ENCODE measurements around the gene TXNDC11. TPM values are rescaled to one million over a fixed set of nuclear protein-coding genes. Genes with fewer than 3 reads are reported as not detected.

Gene TXNDC11
- polyA plus RNA-seq, 1 donor (not counting 4 experiments of a cell fraction or from before 2014, with no cell fraction given): 35.9 TPM

DNA sequence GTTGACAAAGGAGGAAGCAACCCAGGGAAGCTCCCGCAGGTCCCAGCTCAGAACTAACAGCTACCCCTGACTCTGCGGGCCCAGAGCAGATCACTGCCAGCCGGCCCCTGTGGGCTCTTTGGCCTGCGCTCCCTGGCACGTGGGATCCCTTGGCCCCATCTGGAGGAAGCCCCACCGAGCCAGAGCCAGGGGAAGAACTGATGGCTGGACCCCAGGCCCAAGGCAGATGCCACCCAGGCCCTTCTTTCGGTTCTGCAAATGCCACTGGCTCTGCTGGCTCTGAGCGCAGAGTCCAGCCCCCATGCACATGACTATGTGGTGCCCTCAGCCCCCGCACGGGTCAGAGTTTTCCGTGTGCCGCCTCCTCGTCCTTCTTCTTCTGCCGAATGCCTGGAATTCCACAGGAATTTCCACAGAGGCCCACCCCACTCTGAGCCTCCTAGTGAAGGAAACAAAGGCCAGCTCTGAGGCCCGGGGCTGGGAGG is 110.2 kb downstream of the TXNDC11 start:
- H3K4me3 ChIP-seq (ENCODE audit: control insufficient read depth in 2 of 3, extremely low read depth in 1 of 3, insufficient read depth in 2 of 3, low read depth in 1 of 3, low read length in 3 of 3): no peak overlapping the region
- no peaks in the 10 kb centered on the region for H4K20me1 ChIP-seq (ENCODE audit: control insufficient read depth, extremely low read depth, insufficient read depth, low read length)
- no peak overlapping the region for H3K9ac ChIP-seq (ENCODE audit: control insufficient read depth, extremely low read depth, insufficient read depth, low read length)
- no peak overlapping the region for H3K4me2 ChIP-seq (ENCODE audit: control insufficient read depth, extremely low read depth, insufficient read depth, low read depth, low read length)
- peaks cover 25% of the 10 kb centered on the region for H3K4me1 ChIP-seq (ENCODE audit: control insufficient read depth, extremely low read depth, insufficient read depth, low read length)
- dilution Hi-C loops (cut with MboI; ENCODE audit: extremely low pct_ligation_motif_present, low sequenced_read_pairs): no loop called here
- no peaks in the 10 kb centered on the region for H3K79me2 ChIP-seq (ENCODE audit: control insufficient read depth, insufficient read depth, low read length)
- no peaks in the 10 kb centered on the region for H3K9me3 ChIP-seq (ENCODE audit: control insufficient read depth, low read depth, low read length)
- no peak overlapping the region for H2AFZ ChIP-seq (ENCODE audit: control insufficient read depth, low read length)
- H3K27me3 ChIP-seq (ENCODE audit: control insufficient read depth, extremely low read depth, insufficient read depth, low read length): no peaks in the 10 kb centered on the region
- H3K36me3 ChIP-seq (ENCODE audit: control insufficient read depth in 2 of 2, extremely low read depth in 1 of 2, insufficient read depth in 2 of 2, low read length in 2 of 2): no peaks in the 10 kb centered on the region
- TF ChIP-seq EZH2 (IDR thresholded peaks at IDR 0.05; ENCODE audit: low read length): no peak
- TF ChIP-seq, protein P1, sequence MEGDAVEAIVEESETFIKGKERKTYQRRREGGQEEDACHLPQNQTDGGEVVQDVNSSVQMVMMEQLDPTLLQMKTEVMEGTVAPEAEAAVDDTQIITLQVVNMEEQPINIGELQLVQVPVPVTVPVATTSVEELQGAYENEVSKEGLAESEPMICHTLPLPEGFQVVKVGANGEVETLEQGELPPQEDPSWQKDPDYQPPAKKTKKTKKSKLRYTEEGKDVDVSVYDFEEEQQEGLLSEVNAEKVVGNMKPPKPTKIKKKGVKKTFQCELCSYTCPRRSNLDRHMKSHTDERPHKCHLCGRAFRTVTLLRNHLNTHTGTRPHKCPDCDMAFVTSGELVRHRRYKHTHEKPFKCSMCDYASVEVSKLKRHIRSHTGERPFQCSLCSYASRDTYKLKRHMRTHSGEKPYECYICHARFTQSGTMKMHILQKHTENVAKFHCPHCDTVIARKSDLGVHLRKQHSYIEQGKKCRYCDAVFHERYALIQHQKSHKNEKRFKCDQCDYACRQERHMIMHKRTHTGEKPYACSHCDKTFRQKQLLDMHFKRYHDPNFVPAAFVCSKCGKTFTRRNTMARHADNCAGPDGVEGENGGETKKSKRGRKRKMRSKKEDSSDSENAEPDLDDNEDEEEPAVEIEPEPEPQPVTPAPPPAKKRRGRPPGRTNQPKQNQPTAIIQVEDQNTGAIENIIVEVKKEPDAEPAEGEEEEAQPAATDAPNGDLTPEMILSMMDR (optimal IDR thresholded peaks at IDR 0.05 in 1 of 3, IDR thresholded peaks at IDR 0.05 in 1 of 3, conservative IDR thresholded peaks at IDR 0.05 in 1 of 3; ENCODE audit: extremely low read depth in 1 of 3, insufficient read depth in 2 of 3, low read length in 3 of 3): no peak
- H3K9me1 ChIP-seq (ENCODE audit: control insufficient read depth, extremely low read depth, insufficient read depth, low read length): no peaks in the 10 kb centered on the region
- H3K27ac ChIP-seq (ENCODE audit: control insufficient read depth, insufficient read depth, low read length): no peak overlapping the region
- FAIRE-seq (no peak), DNase-seq (ENCODE audit: low read depth, low spot score) (no peak)

DNA sequence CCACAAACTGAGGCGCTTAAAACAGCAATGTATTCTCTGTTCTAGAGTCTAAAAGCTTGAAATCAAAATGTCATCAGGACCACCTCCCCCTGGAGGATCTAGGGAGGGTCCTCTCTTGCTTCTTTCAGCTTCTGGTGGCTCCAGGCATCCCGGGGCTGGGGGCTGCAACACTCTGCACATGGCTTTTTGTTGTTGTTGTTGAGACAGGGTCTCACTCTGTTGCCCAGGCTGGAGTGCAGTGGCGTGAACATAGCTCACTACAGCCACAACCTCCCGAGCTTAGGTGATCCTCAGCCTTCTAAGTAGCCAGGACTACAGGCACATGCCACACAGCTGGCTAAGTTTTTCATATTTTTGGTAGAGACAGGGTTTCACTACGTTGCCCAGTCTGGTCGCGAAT is 111.4 kb downstream of the TXNDC11 start:
- no peak for FAIRE-seq

More for the DNA sequence above, 111.4 kb downstream of the TXNDC11 start:
- Histone ChIP-seq H3K9ac (ENCODE audit: control insufficient read depth, extremely low read depth, insufficient read depth, low read length) (no peak overlapping the region), H3K79me2 (ENCODE audit: control insufficient read depth, insufficient read depth, low read length) (no peaks in the 10 kb centered on the region), H3K36me3 (ENCODE audit: control insufficient read depth in 2 of 2, extremely low read depth in 1 of 2, insufficient read depth in 2 of 2, low read length in 2 of 2) (no peaks in the 10 kb centered on the region), H3K9me1 (ENCODE audit: control insufficient read depth, extremely low read depth, insufficient read depth, low read length) (no peaks in the 10 kb centered on the region), H3K27me3 (ENCODE audit: control insufficient read depth, extremely low read depth, insufficient read depth, low read length) (no peaks in the 10 kb centered on the region), H3K27ac (ENCODE audit: control insufficient read depth, insufficient read depth, low read length) (no peak overlapping the region), H3K4me1 (ENCODE audit: control insufficient read depth, extremely low read depth, insufficient read depth, low read length) (peaks cover 33% of the 10 kb centered on the region), H3K4me2 (ENCODE audit: control insufficient read depth, extremely low read depth, insufficient read depth, low read depth, low read length) (no peak overlapping the region), H4K20me1 (ENCODE audit: control insufficient read depth, extremely low read depth, insufficient read depth, low read length) (no peaks in the 10 kb centered on the region), H3K4me3 (ENCODE audit: control insufficient read depth in 2 of 3, extremely low read depth in 1 of 3, insufficient read depth in 2 of 3, low read depth in 1 of 3, low read length in 3 of 3) (no peak overlapping the region), H2AFZ (ENCODE audit: control insufficient read depth, low read length) (no peak overlapping the region), H3K9me3 (ENCODE audit: control insufficient read depth, low read depth, low read length) (no peaks in the 10 kb centered on the region)
- TF ChIP-seq EZH2 (IDR thresholded peaks at IDR 0.05; ENCODE audit: low read length): no peak
- TF ChIP-seq, protein P1 (optimal IDR thresholded peaks at IDR 0.05 in 1 of 3, IDR thresholded peaks at IDR 0.05 in 1 of 3, conservative IDR thresholded peaks at IDR 0.05 in 1 of 3; ENCODE audit: extremely low read depth in 1 of 3, insufficient read depth in 2 of 3, low read length in 3 of 3): no peak
- dilution Hi-C loops (cut with MboI; ENCODE audit: extremely low pct_ligation_motif_present, low sequenced_read_pairs): no loop called here
- no peak for DNase-seq (ENCODE audit: low read depth, low spot score)
